HG03520 (cell line): ENCODE measurements around the gene FBXW4.
A peak's percentile ranks its signal among the peaks of the same experiment; 100 is the strongest.

Source experiments
- ATAC-seq: cut with Tn5 transposase; IDR thresholded peaks from one replicate; pipeline ENCODE4 v1.9.1; 2021; ENCODE audit warnings: mild to moderate bottlenecking, moderate library complexity; ENCODE audit not compliant: unreplicated experiment

Gene FBXW4, protein sequence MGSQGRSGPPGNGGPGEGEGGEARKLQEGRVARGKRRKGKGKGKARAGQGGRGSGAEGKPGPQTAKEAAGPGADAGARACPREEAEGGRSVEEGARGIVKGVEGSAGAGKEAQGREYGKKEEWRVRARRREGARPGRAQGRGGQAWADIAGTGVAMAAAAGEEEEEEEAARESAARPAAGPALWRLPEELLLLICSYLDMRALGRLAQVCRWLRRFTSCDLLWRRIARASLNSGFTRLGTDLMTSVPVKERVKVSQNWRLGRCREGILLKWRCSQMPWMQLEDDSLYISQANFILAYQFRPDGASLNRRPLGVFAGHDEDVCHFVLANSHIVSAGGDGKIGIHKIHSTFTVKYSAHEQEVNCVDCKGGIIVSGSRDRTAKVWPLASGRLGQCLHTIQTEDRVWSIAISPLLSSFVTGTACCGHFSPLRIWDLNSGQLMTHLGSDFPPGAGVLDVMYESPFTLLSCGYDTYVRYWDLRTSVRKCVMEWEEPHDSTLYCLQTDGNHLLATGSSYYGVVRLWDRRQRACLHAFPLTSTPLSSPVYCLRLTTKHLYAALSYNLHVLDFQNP

DNA sequence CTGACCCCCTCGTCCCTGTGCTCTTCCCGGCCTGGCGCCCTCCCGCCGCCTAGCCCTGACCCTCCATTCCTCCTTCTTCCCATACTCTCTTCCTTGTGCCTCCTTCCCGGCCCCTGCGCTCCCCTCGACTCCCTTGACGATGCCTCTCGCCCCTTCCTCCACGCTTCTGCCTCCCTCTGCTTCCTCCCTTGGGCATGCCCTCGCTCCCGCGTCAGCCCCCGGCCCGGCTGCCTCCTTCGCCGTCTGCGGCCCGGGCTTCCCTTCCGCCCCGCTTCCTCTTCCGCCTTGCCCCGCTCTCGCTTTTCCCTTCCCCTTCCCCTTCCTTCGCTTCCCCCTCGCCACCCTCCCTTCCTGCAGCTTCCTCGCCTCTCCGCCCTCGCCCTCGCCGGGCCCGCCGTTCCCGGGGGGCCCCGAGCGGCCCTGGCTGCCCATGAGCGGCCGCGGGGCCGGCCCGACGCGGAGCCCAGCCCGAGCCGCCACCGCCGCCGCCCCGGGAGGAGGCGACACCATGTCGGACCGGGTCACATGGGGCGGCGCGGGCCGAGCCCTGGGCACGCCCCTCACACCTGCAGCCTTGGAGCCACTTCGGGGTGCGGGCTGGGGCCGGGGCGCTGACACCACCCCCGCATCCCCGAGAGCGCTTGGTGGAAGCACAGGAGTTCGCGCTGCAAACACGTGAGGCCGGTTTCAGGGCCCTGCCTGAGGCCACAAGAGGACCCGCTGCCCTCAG lies at the start of gene FBXW4:
FBXW4 (minus strand) TSS at position 497 of the 730 bp plus-strand sequence; CDS start at position 432, 65 bp downstream.
- peak; percentile 62 for ATAC-seq

DNA sequence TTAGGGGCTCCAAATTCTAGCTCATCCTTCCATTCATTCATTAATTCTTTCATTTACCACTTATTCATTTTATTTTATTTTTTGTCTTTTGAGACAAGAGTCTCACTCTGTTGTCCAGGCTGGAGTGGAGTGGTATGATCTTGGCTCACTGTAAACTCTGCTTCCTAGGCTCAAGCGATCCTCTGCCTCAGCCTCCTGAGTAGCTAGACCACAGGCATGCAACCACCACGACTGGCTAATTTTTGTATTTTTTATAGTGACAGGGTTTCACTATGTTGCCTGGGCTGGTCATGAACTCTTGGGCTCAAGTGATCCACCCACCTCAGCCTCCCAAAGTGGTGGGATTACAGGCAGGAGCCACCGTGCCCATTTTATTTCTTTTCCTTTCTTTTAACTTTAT lies 49.3 kb upstream of the FBXW4 start:
- no peak for ATAC-seq

DNA sequence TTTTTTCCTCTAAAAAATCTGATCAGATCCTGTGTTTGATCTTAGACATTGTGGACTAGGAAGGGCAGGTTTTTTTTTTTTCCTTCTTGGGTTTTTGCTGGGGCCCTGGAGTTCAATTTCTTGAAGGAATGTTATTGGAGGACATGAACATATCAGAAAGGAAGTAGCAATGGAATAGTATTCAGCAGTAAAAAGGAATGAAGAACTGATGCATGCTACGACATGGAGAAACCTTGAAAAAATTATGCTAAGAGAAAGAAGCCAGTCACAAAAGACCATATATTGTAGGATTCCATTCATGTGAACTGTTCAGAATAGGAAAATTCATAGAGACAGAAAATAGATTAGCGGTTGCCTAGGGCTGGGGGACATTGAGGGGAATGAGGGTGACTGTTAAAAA lies 47.0 kb upstream of the FBXW4 start:
- no peak for ATAC-seq

DNA sequence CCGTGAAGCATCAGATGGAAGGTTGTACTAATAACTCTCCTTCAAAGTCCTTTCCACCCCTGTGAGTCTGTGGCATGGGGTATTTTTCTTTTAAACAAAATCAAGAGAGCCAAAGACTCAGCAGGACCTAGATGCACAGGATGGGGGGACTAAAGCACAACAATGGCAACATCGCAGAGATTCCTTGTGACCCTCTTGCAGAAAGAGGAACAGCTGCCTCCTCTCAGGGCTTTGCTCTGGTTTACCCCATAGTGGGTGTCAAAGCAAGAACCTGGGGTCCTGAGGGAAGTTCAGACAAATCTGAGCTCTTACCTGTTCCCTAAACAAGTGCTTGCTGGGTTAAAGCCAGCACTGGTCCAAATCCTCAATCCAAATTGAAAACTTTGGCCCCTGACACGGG lies 41.7 kb upstream of the FBXW4 start:
- ATAC-seq = no peak

DNA sequence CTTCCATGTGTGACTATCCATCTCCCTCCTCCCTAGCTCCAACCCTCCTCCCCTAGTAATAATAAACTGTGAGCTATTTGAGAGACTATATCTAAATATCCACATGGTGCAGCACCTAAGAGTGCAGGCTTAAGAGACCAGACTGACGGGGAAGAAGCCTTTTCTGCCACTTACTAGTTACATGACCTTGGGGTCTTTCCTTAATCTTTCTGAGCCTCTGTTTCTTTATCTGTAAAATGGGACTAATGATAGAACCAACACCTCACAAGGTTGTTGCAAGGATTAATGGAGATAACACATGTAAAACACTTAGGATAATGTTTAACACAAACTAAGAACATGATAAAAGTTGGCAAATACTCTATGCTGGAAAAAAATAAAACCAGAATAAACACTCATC lies 37.1 kb upstream of the FBXW4 start:
- no peak for ATAC-seq

DNA sequence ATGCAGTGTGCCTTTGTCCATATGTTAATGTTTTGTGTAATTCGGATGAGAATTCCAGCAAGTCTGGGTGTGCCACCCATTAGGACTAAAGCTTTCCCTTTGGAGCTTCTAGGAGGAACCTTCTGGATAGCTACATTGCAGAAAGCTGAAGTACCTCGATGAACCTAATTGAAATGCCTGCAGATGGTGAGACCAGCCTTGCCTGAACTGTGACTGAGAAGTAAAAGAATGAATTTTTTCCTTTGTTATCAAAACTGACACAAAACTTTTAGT lies 31.1 kb upstream of the FBXW4 start:
- no peak for ATAC-seq

DNA sequence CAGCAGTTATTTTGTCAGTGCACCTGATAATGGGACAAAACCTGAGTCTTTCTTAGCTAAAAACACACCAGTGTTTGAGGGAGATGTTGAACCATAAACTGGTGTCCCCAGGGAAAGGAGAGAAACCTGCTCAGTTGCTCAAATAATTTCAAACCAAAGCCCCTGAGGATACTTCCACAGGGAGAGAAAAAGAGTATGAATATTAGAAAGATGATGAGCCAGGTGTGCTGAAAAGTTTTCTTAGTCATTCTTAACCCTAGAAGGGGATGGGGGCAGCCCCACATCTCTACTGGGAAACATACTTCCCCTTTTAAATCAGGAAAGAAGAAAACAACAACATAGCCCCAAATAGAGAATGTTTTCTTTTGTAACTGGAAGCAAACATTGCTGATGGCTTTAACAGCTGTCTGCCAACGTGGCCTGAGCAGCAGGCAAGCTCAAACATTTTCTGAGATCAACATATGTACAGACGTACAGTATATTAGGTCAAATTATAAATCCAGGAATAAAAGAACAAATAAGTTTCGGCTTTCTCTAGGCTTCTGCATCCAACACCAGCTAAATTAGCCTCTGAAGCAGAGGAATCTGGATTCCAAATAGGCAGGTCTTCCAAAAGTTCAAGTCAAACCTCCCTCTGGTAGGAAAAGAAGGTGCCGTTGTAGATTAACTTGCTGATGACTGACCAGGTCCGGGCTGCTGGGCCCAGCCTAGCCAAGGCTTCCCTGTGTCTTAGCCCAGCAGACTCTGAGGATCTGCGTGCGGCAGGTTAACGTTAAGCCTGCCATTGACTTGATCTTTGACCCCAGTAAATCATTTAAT lies 30.5 kb upstream of the FBXW4 start:
- no peak for ATAC-seq

DNA sequence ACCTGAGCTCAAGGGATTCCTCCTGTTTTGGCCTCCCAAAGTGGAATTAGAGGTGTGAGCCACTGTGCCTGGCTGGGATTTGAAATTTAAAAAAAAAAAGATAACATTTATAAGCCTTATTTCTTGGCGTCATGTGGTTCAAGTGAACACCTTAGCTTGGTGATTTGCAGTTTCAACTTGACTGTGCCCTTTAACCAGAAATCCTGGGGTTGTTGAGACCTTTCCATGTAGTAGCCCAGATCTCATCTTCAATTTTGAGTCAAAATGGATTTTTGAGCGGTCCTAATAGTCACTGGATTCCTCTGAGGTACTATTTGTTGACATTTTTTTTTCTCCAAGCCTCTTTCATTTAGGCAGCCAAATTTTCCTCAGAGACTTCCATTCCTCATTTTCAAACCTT lies 29.5 kb upstream of the FBXW4 start:
- ATAC-seq = no peak

DNA sequence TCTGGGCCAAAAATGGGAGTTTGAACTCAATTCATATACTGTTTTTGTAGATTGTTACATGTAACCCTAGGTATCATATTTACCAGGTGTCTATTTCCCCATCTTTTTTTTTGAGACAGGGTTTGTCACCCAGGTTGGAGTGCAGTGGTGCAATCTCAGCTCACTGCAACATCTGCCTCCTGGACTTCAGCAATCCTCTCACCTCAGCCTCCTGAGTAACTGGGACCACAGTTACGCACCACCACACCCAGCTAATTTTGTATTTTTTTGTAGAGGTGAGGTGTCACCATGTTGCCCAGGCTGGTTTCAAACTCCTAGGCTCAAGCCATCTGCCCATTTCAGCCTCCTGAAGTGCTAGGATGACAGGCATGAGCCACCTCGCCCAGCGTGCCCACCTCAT lies 28.2 kb upstream of the FBXW4 start:
- no peak for ATAC-seq

DNA sequence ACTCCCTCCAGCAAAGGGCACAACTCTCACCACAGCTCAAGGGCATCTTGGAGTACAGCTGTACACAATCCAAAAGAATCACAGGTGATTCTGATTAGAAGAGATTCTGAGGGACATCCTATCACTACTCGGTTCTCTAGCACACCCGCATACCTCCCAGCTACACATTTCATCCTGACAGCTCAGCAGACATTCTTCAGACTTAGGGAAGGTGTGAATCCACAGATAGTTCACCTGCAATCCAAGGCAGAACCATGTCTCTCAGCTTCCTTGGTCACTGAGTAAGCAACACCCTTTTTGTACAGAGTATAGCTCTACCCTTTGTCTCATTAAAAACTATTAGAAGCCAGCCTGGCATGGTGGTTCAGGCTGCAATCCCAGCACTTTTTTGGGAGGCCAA lies 26.8 kb upstream of the FBXW4 start:
- no peak for ATAC-seq

DNA sequence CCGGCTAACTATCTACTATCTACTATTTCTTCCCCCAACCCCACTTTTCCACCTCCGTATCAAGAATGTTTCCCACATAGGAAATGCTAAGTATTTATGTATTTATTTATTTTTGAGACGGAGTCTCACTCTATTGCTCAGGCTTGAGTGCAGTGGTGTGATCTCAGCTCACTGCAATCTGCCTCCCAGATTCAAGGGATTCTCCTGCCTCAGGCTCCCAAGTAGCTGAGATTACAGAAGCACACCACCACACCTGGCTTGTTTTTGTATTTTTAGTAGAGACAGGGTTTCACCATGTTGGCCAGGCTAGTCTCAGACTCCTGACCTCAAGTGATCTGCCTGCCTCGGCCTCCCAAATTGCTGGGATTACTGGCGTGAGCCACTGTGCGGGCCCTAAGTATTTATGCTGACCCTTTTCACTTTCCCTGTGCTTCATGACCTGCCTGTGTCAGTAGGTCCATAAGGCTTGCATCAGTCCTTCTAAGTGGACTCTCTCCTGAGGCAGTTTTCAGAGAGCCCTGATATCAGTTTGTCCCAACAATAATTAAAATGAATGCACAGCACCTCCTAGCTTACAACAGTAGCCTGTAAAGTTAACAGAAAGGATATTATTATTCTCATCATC lies 25.7 kb upstream of the FBXW4 start:
- no peak for ATAC-seq

DNA sequence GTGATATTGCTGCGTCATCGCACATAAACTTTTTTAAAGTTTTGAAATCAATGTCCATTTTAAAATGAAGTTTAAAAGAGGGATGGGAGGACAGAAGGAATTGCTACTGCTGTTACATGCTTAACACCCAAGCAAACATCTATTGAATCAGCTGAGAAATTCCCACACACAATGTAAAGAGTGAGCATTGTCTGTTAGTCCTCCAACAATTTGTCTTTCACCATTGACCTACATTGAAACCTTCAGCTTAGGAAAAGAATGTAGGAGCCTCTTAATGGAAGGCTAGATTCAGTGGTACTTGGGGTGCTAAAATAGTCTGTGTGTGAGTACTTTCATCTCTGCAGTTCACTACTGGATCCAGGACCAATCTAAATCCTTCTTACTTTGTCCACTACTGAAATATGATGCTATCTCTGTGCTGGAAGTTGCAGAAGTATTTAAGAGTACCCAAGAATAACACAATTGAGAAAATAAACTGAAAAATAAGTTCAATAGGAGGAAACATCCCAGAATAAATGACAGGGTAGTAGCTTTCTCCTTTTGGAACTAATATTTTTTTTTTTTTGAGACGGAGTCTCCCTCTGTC lies 23.8 kb upstream of the FBXW4 start:
- no peak for ATAC-seq

DNA sequence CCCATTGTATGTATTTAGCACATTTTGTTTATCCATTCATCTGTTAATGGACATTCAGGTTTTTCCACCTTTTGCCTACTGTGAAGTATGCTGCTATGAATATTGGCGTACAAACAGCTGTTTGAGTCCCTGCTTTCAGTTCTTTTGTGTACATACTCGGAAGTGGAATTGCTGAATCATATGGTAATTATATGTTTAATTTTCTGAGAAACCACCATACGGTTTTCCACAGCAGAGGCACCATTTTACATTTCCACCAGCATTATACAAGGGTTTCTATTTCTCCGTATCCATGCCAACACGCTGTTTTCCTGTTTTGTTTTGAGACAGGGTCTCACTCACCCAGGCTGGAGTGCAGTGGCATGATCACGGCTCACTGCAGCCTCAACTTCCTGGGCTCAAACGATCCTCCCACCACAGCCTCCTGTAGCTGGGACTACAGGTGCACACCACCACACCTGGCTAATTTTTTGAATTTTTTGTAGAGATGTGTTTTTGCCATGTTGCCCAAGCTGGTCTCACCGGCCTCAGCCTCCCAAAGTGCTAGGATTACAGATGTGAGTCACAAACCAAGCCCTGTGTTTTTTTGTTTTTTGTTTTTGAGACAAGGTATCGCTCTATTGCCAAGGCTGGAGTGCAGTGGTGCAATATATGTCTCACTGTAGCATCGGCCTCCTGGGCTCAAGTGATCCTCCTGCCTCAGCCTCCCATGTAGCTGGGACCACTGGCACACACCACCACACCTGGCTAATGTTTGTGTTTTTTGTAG lies 22.1 kb upstream of the FBXW4 start:
- ATAC-seq = no peak

DNA sequence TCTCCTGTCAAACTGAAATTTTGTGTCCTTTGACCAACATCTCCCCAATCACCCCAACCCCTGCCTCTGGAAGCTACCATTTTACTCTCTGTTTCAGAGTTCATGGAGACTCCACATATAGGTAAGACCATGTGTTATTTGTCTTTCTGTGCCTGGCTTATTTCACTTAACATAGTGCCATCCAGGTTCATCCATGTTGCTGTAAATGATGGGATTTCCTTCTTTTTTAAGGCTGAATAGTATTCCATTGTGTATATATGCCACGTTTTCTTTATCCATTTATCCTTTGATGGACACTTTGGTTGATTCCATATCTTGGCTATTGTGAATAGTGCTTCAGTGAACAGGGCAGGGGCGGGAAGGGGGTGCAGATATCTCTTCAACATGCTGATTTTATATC lies 18.0 kb upstream of the FBXW4 start:
- ATAC-seq = no peak

DNA sequence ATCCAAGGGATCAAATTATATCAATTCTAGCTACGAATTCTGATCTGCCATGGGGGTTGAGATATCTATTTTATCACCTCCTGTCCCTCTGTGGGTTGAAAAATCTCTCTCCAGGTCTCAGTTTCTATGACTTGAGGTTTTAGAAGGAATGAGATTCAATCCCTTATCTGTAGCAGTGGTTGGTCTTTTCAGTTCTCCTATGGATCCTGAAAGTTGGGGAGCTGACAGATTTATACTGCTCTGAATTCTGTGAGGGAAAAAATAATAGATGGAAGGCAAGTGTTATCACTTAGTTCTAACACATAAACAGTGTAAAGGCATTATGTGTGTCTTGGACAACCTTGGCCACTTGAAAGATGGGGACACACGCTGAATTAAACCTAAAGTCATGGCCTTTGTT lies 15.8 kb upstream of the FBXW4 start:
- ATAC-seq = no peak

DNA sequence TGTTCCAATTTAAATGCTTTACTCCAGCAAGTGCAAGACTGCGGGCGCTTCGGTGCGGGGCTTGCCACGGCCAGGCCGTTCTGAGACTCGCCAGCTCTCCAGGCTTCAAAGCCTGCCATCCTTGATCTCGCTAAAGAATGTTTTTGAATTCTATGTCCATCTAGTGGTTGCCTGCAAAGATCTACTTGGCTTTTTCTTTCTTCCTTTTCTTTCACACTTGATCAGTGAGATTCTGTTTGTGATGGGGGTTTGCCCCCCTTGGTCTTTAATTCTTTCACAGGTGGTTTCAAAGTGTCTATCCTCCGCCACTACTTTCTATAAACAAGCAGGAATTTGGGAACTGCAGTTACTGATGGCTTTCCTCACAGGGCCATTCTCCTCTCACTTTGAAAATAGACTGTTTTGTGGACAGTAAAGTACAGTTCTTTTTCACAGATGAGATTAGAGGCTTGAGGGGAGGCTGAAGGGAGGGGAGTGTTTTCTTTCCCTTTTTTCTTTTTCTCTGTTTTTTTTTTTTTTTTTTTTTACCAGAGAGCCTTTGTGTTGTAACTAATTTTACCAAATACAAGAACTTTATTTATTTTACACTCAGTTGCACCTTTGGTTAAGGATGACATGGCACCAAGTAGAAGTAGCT lies 15.2 kb upstream of the FBXW4 start:
- no peak for ATAC-seq

DNA sequence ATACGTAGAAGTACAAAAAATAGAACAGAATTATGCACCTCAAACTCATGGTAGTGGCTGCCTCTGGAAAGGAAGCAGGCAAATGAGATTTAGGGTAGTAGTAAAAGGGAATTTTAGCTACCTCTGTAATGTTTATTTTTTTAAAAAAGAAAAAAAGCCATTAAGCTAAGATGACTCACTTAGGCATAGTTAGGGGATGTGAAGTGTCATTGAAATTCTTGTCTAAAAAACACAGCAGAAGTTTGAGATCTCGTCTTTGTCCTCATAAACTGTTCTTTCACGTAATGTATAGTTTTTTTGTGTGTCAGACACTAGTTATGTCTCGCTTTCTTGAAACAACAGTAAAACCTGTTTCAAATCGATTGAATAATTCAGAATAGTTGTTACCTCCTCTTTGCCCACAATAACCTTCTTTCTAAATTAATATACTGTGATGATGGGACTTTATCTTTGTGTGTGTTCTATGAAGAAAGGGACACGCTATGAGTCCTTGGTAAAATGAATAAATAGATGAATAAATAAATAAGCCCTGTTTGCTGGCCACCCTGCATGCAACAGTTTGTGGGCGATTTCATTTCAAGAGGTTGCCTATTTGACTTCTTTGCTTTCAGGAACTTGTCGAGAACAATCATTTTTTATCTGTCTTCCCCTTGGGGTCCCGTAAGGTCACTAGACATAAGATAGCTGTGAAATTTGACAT lies 14.5 kb upstream of the FBXW4 start:
- no peak for ATAC-seq

DNA sequence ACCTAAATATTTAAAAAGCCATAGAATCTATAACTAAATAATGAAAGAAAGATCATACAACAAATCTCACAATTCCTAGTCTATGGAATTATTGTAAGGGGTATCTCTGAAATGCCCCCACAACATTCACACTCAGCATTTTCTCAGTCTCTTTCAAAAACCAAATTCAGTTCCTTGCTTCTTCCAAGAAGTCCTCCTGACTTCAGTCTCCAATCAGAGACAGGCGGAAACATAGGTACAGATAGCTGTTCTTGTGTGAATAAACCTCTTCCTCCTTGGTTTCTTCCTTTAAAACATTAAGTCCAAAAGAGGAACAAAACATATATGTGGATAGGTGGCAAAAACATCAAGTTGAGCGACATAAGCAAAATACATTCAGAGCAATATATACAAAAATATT lies 13.9 kb upstream of the FBXW4 start:
- no peak for ATAC-seq

DNA sequence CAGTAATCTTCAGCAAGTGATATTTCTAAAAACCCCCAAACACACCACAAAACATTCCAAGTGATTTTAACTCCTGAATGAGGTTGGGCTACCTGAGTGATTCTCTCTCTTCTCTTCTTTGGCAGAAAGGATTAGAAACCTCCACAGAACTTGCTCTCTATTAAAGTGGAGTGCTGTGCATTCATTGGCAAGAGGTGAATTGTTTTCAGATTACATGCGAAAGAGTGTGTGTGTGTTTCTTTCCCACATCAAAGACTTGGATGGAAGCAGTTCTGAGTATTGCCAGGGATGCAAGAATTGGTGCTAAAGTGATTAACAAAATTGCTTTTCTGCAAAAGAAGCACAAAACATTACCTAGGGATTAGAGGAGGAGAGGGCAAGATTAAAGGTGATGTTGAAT lies 13.1 kb upstream of the FBXW4 start:
- no peak for ATAC-seq
